ENCODE results near the gene POU2F3. TPM values are rescaled to one million over a fixed set of nuclear protein-coding genes. Genes with fewer than 3 reads are reported as not detected.

POU2F3 gene
- total and polyA plus RNA-seq, 2 of the 13 experiments (the other 11 are each of a cell fraction or from before 2014, with no cell fraction given) = not detected

DNA sequence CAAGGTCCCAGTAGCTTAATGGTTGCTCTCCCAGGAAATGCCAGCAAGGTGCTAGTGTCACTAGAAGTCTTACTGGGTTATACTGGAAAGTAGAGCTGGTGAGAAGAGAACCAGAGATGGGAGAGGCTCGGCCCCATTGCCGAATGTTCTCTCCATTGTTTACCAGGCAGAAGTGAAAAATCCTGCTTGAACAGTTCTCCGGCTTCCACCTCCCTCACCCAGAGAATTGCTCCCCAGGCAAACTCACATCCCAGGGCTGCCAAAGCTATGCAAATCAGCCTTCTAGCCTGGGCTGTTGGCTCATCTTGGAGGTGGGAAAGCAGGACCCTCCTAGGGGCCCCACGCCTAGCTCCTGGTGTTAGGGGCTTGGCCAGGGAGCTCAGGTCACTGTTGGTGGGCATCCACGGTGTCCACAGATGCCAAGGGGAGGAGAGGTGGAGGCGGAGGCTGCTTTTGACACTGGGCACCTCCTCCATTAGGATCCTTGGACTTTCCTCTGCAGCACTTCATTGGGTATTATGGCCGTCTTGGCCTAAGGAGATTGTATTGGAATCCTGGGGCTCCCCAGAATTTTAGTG lies 20.1 kb downstream of the POU2F3 start:
- FAIRE-seq = no peak
- no peak for ATAC-seq
- WGBS (ENCODE audit: low lambda C conversion rate) = 45% methylated on average over 1 of the region's 7 CpGs
- Histone ChIP-seq H3K27me3 (ENCODE audit: control insufficient read depth in 1 of 2, insufficient read depth in 2 of 2, low read length in 2 of 2) (peaks cover 0 to 62% of the 10 kb centered on the region in 2 experiments; a peak in 4 of 5 replicates), H3K4me1 (ENCODE audit: insufficient read depth, low read length) (no peaks in the 10 kb centered on the region), H3K27ac (ENCODE audit: extremely low read length, insufficient read depth, low read length) (no peak overlapping the region), H3K9me3 (ENCODE audit: low read length) (no peaks in the 10 kb centered on the region), H3K36me3 (replicated peaks in 1 of 2; ENCODE audit: control insufficient read depth in 1 of 2, insufficient read depth in 2 of 2, low read length in 2 of 2) (no peaks in the 10 kb centered on the region), H3K4me3 (replicated peaks in 1 of 3; ENCODE audit: insufficient read depth in 1 of 3, low read depth in 2 of 3, low read length in 3 of 3) (no peak overlapping the region), H3K9ac (ENCODE audit: insufficient read depth, low read depth, low read length) (no peak overlapping the region), H4K20me1 (ENCODE audit: insufficient read depth, low read length) (no peaks in the 10 kb centered on the region), H2AFZ (ENCODE audit: low read length) (no peak overlapping the region), H3K4me2 (ENCODE audit: low read depth, low read length) (no peak overlapping the region), H3K79me2 (ENCODE audit: insufficient read depth, low read length) (no peaks in the 10 kb centered on the region)
- BruUV-seq (replicated peaks) = no TSS peak
- TF ChIP-seq ZNF232 (CRISPR knock-in tag; IDR thresholded peaks at IDR 0.05; ENCODE audit: borderline replicate concordance) (no peak), ARNT2 (CRISPR knock-in tag; IDR thresholded peaks at IDR 0.05; ENCODE audit: low read depth) (no peak), ZNF530 (CRISPR knock-in tag; IDR thresholded peaks at IDR 0.05; ENCODE audit: low read depth) (no peak), ZBTB20 (CRISPR knock-in tag; IDR thresholded peaks at IDR 0.05; ENCODE audit: borderline replicate concordance, low read depth) (no peak), MTA1 (CRISPR knock-in tag; IDR thresholded peaks at IDR 0.05; ENCODE audit: borderline replicate concordance) (no peak)
- ChIA-PET CTCF (ENCODE audit: low intra/inter-chr PET ratio, low total read pairs) (no interaction called here), POLR2A (no interaction called here)
- intact Hi-C loops (cut with micrococcal nuclease; ENCODE audit: unreplicated experiment) (no loop called here), in situ Hi-C loops (cut with HindIII; ENCODE audit: extremely low pct_ligation_motif_present, low pct_unique_long_range_greater_than_20kb) (no loop called here)
- DNase-seq (ENCODE audit: low spot score) = no peak

DNA sequence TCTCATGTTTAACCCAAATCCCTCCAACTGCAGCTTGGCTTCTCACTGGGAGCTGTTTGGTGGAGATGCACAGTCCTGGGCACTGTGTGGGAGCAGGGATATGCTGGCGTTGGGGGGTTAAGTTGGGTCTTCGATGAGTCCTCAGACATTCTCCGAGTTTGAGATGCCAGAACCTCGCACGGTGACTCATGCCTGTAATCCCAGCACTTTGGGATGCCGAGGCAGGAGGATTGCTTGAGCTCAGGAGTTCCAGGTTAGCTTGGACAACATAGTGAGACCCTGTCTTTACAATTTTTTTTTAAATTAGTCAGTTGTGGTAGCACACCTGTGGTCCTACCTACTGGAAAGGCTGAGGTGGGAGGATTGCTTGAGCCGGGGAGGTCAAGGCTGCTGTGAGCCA lies 20.7 kb downstream of the POU2F3 start:
- Histone ChIP-seq H3K4me2 (ENCODE audit: low read depth, low read length) (no peak overlapping the region), H3K9ac (ENCODE audit: insufficient read depth, low read depth, low read length) (no peak overlapping the region), H3K4me1 (ENCODE audit: insufficient read depth, low read length) (no peaks in the 10 kb centered on the region), H3K36me3 (replicated peaks in 1 of 2; ENCODE audit: control insufficient read depth in 1 of 2, insufficient read depth in 2 of 2, low read length in 2 of 2) (no peaks in the 10 kb centered on the region), H4K20me1 (ENCODE audit: insufficient read depth, low read length) (no peaks in the 10 kb centered on the region), H3K4me3 (replicated peaks in 1 of 3; ENCODE audit: insufficient read depth in 1 of 3, low read depth in 2 of 3, low read length in 3 of 3) (no peak overlapping the region), H2AFZ (ENCODE audit: low read length) (no peak overlapping the region), H3K79me2 (ENCODE audit: insufficient read depth, low read length) (no peaks in the 10 kb centered on the region), H3K9me3 (ENCODE audit: low read length) (no peaks in the 10 kb centered on the region), H3K27me3 (ENCODE audit: control insufficient read depth in 1 of 2, insufficient read depth in 2 of 2, low read length in 2 of 2) (peaks cover 0 to 62% of the 10 kb centered on the region in 2 experiments; a peak in 4 of 5 replicates), H3K27ac (ENCODE audit: extremely low read length, insufficient read depth, low read length) (no peak overlapping the region)
- POLR2A ChIA-PET = no interaction called here
- no peak for ATAC-seq
- no peak for FAIRE-seq
- no peak for DNase-seq (ENCODE audit: low spot score)
- intact Hi-C loops (cut with micrococcal nuclease; ENCODE audit: unreplicated experiment) = no loop called here
- CTCF ChIA-PET (ENCODE audit: low intra/inter-chr PET ratio, low total read pairs) = no interaction called here
- in situ Hi-C loops (cut with HindIII; ENCODE audit: extremely low pct_ligation_motif_present, low pct_unique_long_range_greater_than_20kb) = no loop called here
- 15% methylated on average over 3 of the region's 7 CpGs for WGBS (ENCODE audit: low lambda C conversion rate)
- no TSS peak for BruUV-seq (replicated peaks)
- TF ChIP-seq FOXM1 (CRISPR knock-in tag; IDR thresholded peaks at IDR 0.05) (no peak), PTBP1 (IDR thresholded peaks at IDR 0.05; ENCODE audit: low read depth, low read length, poor library complexity, severe bottlenecking) (no peak), PAX8 (CRISPR knock-in tag; IDR thresholded peaks at IDR 0.05; ENCODE audit: borderline replicate concordance) (no peak), ZNF496 (CRISPR knock-in tag; IDR thresholded peaks at IDR 0.05; ENCODE audit: insufficient replicate concordance) (no peak), RARA (CRISPR knock-in tag; IDR thresholded peaks at IDR 0.05) (no peak), ATF1 (CRISPR knock-in tag; IDR thresholded peaks at IDR 0.05) (no peak), ZNF605 (CRISPR knock-in tag; IDR thresholded peaks at IDR 0.05) (no peak), ZIK1 (CRISPR knock-in tag; IDR thresholded peaks at IDR 0.05; ENCODE audit: borderline replicate concordance, low read depth) (no peak), ATRX (CRISPR knock-in tag; IDR thresholded peaks at IDR 0.05; ENCODE audit: borderline replicate concordance) (no peak), ATF2 (CRISPR knock-in tag; IDR thresholded peaks at IDR 0.05) (no peak), ZSCAN25 (CRISPR knock-in tag; IDR thresholded peaks at IDR 0.05) (no peak)
- TF ChIP-seq, protein P1, sequence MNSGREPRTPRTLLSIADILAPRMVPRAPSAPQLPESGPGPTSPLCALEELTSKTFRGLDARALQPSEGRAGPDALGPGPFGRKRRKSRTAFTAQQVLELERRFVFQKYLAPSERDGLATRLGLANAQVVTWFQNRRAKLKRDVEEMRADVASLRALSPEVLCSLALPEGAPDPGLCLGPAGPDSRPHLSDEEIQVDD (CRISPR knock-in tag; IDR thresholded peaks at IDR 0.05; ENCODE audit: borderline replicate concordance) = no peak
- TF ChIP-seq, protein P2, sequence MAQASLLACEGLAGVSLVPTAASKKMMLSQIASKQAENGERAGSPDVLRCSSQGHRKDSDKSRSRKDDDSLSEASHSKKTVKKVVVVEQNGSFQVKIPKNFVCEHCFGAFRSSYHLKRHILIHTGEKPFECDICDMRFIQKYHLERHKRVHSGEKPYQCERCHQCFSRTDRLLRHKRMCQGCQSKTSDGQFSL (CRISPR knock-in tag; IDR thresholded peaks at IDR 0.05) = no peak
